Measurements from ENCODE around the gene KLRF1. TPM values are rescaled to one million over a fixed set of nuclear protein-coding genes. Genes with fewer than 3 reads are reported as not detected.

The KLRF1 gene
- total RNA-seq, 1 experiment from 2014 or later, result not detected

GRCh38 chr12:9784816-9785215 lies 42.5 kb upstream of the KLRF1 start:
- ChIA-PET CTCF (interaction anchor here (0.7 kb wide), 2 partner anchors 13 to 42 kb away, joined by 3 read pairs; no protein-coding TSS in a partner anchor), RAD21 (ENCODE audit: low non-redundant PET in 1 of 2, low total read pairs in 2 of 2, uncharacterized antibody in 2 of 2, unreplicated experiment in 2 of 2) (no interaction called here), POLR2A (no interaction called here)
- H3K4me1 ChIP-seq (ENCODE audit: control insufficient read depth in 1 of 2, insufficient read depth in 2 of 2, low read length in 2 of 2), result no peaks in the 10 kb centered on the region
- no peak overlapping the region for H3K4me3 ChIP-seq (replicated peaks in 1 of 2; ENCODE audit: low read depth in 1 of 2, low read length in 2 of 2)
- no peaks in the 10 kb centered on the region for H3K79me2 ChIP-seq (ENCODE audit: insufficient read depth, low read length)
- TF ChIP-seq YY1 (IDR thresholded peaks at IDR 0.05; ENCODE audit: extremely low read depth, insufficient replicate concordance, low read depth, low read length) (no peak), ATF3 (IDR thresholded peaks at IDR 0.05) (no peak), SIN3A (IDR thresholded peaks at IDR 0.05; ENCODE audit: low read depth) (no peak), CEBPB (IDR thresholded peaks at IDR 0.05; ENCODE audit: low read depth) (no peak), EZH2phosphoT487 (IDR thresholded peaks at IDR 0.05; ENCODE audit: borderline replicate concordance) (no peak), RAD21 (IDR thresholded peaks at IDR 0.05; ENCODE audit: low read depth) (no peak), ZNF274 (IDR thresholded peaks at IDR 0.05; ENCODE audit: low read depth, low read length) (no peak)
- 0 out of 2 replicates have a peak, but pooled peaks cover 3% of the 10 kb centered on the region for H4K20me1 ChIP-seq (ENCODE audit: insufficient read depth)
- H3K27ac ChIP-seq (ENCODE audit: low read depth, low read length), result no peak overlapping the region
- no peaks in the 10 kb centered on the region for H3K9me2 ChIP-seq (ENCODE audit: insufficient read depth)
- intact Hi-C loops (cut with micrococcal nuclease), result no loop called here
- H3K4me2 ChIP-seq (ENCODE audit: low read length), result no peak overlapping the region
- no peak for DNase-seq (ENCODE audit: low read depth, low spot score)
- no peak overlapping the region for H3K9ac ChIP-seq (ENCODE audit: low read length)
- peaks cover 51% of the 10 kb centered on the region for H3K27me3 ChIP-seq (ENCODE audit: insufficient read depth, low read length)
- no peaks in the 10 kb centered on the region for H3K36me3 ChIP-seq (ENCODE audit: control insufficient read depth in 1 of 2, insufficient read depth in 2 of 2, low read length in 2 of 2)
- no peak for ATAC-seq
- H3K9me3 ChIP-seq (ENCODE audit: control insufficient read depth in 1 of 2, insufficient read depth in 1 of 2, low read depth in 1 of 2, low read length in 2 of 2), result no peaks in the 10 kb centered on the region
- no peak overlapping the region for H2AFZ ChIP-seq (ENCODE audit: low read depth, low read length, poor library complexity, severe bottlenecking)
- no TSS peak for BruUV-seq (replicated peaks)

DNA sequence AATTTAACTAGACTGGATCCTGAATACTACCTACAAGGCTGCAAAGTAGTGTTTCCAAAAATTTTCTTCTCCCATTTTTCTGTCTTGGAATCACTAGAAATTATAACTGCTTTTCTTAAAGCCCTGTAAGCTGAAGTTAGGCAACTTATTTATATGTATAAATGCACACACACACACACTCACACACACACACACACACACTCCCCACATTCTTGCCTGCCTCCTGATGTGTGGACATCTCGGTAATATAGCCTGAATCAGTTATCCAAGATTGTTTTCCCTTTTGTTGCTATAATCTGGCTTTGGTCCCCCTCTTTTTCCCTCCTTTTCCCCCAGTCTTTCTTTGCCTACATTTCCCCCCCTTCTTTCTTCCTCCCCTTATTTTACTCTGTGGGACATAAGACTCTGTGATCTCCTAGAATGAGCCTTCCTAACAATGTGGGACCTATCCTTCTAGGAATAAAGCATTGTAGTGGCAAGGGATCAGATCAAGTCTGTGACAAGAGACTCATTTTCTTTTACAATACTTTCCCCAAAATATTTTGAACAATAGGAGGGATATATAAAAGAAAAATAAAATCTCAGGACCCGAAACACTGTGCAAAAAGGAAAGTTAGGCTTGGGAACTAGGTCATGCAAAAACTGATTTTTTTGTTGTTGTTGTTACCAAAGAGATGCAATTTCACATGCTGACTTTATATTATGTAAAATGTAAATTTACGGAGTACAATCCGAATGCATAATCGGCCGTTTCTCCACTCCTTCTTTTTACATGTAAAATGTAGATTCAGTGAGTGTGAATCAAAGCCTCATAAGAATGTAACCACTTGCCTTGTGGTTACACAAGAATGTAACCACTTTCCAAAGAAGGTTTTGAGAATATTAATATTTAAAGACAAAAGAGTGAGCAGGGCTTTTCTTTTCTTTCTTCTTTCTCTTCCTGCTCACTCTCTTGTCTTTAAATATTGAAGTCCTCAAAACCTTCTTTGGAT lies 40.3 kb upstream of the KLRF1 start:
- Histone ChIP-seq H3K4me1 (ENCODE audit: control insufficient read depth in 1 of 2, insufficient read depth in 2 of 2, low read length in 2 of 2) (no peaks in the 10 kb centered on the region), H3K27ac (ENCODE audit: low read depth, low read length) (no peak overlapping the region), H3K36me3 (ENCODE audit: control insufficient read depth in 1 of 2, insufficient read depth in 2 of 2, low read length in 2 of 2) (no peaks in the 10 kb centered on the region), H4K20me1 (ENCODE audit: insufficient read depth) (0 out of 2 replicates have a peak, but pooled peaks cover 3% of the 10 kb centered on the region), H3K27me3 (ENCODE audit: insufficient read depth, low read length) (peaks cover 49% of the 10 kb centered on the region), H3K79me2 (ENCODE audit: insufficient read depth, low read length) (no peaks in the 10 kb centered on the region), H3K9me3 (ENCODE audit: control insufficient read depth in 1 of 2, insufficient read depth in 1 of 2, low read depth in 1 of 2, low read length in 2 of 2) (no peaks in the 10 kb centered on the region), H3K9ac (ENCODE audit: low read length) (no peak overlapping the region), H3K9me2 (ENCODE audit: insufficient read depth) (no peaks in the 10 kb centered on the region), H3K4me3 (replicated peaks in 1 of 2; ENCODE audit: low read depth in 1 of 2, low read length in 2 of 2) (no peak overlapping the region), H3K4me2 (ENCODE audit: low read length) (no peak overlapping the region), H2AFZ (ENCODE audit: low read depth, low read length, poor library complexity, severe bottlenecking) (no peak overlapping the region)
- ATAC-seq (no peak), DNase-seq (ENCODE audit: low read depth, low spot score) (no peak)
- POLR2A ChIA-PET, result no interaction called here
- CTCF ChIA-PET, result no interaction called here
- intact Hi-C loops (cut with micrococcal nuclease), result no loop called here
- BruUV-seq (replicated peaks), result no TSS peak
- RAD21 ChIA-PET (ENCODE audit: low non-redundant PET in 1 of 2, low total read pairs in 2 of 2, uncharacterized antibody in 2 of 2, unreplicated experiment in 2 of 2), result no interaction called here
- TF ChIP-seq ELF1 (IDR thresholded peaks at IDR 0.05; ENCODE audit: borderline replicate concordance, low read depth), result no peak
- TF ChIP-seq SP1 (IDR thresholded peaks at IDR 0.05; ENCODE audit: low read depth), result no peak
- no peak for TF ChIP-seq ATF3 (IDR thresholded peaks at IDR 0.05)
- TF ChIP-seq FOSL1 (IDR thresholded peaks at IDR 0.05; ENCODE audit: low read depth), result no peak
- TF ChIP-seq ZFX (IDR thresholded peaks at IDR 0.05), result no peak
- TF ChIP-seq CTCF (IDR thresholded peaks at IDR 0.05 in 2 of 3, conservative IDR thresholded peaks at IDR 0.05 in 1 of 3; ENCODE audit: borderline replicate concordance in 1 of 3, insufficient read depth in 1 of 3, low read depth in 2 of 3, low read length in 2 of 3), result no peak
- TF ChIP-seq EGR1 (IDR thresholded peaks at IDR 0.05; ENCODE audit: low read depth), result no peak
- TF ChIP-seq SRF (IDR thresholded peaks at IDR 0.05; ENCODE audit: low read depth), result no peak
